ENCODE results near the gene RNF166.

The RNF166 gene

GRCh38 chr16:88719267-88719932 is 13.2 kb upstream of the RNF166 start:
- Histone ChIP-seq H3K27ac (ENCODE audit: low read depth, low read length) (no peak overlapping the region), H3K36me3 (ENCODE audit: control insufficient read depth, low read length) (peaks cover 89% of the 10 kb centered on the region)
- no peak for TF ChIP-seq EZH2phosphoT487 (IDR thresholded peaks at IDR 0.05; ENCODE audit: borderline replicate concordance, low read length)
- TF ChIP-seq, protein P1, sequence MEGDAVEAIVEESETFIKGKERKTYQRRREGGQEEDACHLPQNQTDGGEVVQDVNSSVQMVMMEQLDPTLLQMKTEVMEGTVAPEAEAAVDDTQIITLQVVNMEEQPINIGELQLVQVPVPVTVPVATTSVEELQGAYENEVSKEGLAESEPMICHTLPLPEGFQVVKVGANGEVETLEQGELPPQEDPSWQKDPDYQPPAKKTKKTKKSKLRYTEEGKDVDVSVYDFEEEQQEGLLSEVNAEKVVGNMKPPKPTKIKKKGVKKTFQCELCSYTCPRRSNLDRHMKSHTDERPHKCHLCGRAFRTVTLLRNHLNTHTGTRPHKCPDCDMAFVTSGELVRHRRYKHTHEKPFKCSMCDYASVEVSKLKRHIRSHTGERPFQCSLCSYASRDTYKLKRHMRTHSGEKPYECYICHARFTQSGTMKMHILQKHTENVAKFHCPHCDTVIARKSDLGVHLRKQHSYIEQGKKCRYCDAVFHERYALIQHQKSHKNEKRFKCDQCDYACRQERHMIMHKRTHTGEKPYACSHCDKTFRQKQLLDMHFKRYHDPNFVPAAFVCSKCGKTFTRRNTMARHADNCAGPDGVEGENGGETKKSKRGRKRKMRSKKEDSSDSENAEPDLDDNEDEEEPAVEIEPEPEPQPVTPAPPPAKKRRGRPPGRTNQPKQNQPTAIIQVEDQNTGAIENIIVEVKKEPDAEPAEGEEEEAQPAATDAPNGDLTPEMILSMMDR (IDR thresholded peaks at IDR 0.05; ENCODE audit: low read depth, low read length, poor library complexity, severe bottlenecking) = no peak

GRCh38 chr16:88718178-88718577 is 12.0 kb upstream of the RNF166 start:
- Histone ChIP-seq H4K20me1 (ENCODE audit: control insufficient read depth, insufficient read depth, low read depth, low read length) (no peaks in the 10 kb centered on the region), H3K9me3 (ENCODE audit: control insufficient read depth, insufficient read depth, low read length) (no peaks in the 10 kb centered on the region), H3K27me3 (ENCODE audit: control insufficient read depth, low read length) (no peaks in the 10 kb centered on the region), H3F3A (ENCODE audit: control insufficient read depth, insufficient read depth) (no peaks in the 10 kb centered on the region; the same call in none of the 2 replicates), H3K36me3 (ENCODE audit: control insufficient read depth, low read length) (peaks cover 93% of the 10 kb centered on the region), H3K4me1 (ENCODE audit: control insufficient read depth, low read length) (no peaks in the 10 kb centered on the region), H3K79me2 (ENCODE audit: control insufficient read depth, low read length) (no peaks in the 10 kb centered on the region), H3K9me2 (replicated peaks; ENCODE audit: control insufficient read depth, low read length) (no peaks in the 10 kb centered on the region), H3K4me3 (ENCODE audit: low read length) (no peak overlapping the region), H3K27ac (ENCODE audit: low read depth, low read length) (no peak overlapping the region), H3K4me2 (ENCODE audit: low read length) (no peak overlapping the region)
- no peak for TF ChIP-seq EZH2phosphoT487 (IDR thresholded peaks at IDR 0.05; ENCODE audit: borderline replicate concordance, low read length)
- TF ChIP-seq, protein P1 (IDR thresholded peaks at IDR 0.05; ENCODE audit: low read depth, low read length, poor library complexity, severe bottlenecking) = no peak

More at GRCh38 chr16:88719267-88719932, 13.2 kb upstream of the RNF166 start:
- Histone ChIP-seq H4K20me1 (ENCODE audit: control insufficient read depth, insufficient read depth, low read depth, low read length) (no peaks in the 10 kb centered on the region), H3K9me3 (ENCODE audit: control insufficient read depth, insufficient read depth, low read length) (no peaks in the 10 kb centered on the region), H3K79me2 (ENCODE audit: control insufficient read depth, low read length) (no peaks in the 10 kb centered on the region), H3F3A (ENCODE audit: control insufficient read depth, insufficient read depth) (no peaks in the 10 kb centered on the region; the same call in none of the 2 replicates), H3K4me3 (ENCODE audit: low read length) (no peak overlapping the region), H3K9me2 (replicated peaks; ENCODE audit: control insufficient read depth, low read length) (no peaks in the 10 kb centered on the region), H3K4me1 (ENCODE audit: control insufficient read depth, low read length) (no peaks in the 10 kb centered on the region), H3K27me3 (ENCODE audit: control insufficient read depth, low read length) (no peaks in the 10 kb centered on the region), H3K4me2 (ENCODE audit: low read length) (no peak overlapping the region)

DNA sequence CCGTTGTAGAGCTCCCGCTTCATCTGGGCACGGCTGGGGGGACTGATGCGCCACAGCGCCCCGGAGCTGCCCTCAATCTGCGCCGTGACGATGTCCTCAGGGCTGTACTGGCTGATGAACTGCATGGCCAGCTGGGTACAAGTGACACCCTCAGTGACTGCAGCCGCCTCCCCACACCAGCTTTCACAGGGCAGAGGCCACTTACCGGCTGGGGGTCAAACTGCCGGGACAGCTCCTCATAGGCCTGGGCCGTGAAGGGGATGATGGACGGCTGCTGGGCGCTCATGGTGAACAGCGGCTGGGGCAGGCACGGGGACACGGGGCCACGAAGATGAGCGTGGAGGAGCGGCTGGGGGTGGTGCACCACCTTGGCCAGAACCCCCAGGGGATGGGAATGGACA is 10.4 kb upstream of the RNF166 start:
- Histone ChIP-seq H3K36me3 (ENCODE audit: control insufficient read depth, low read length) (peaks cover 85% of the 10 kb centered on the region), H3K27me3 (ENCODE audit: control insufficient read depth, low read length) (no peaks in the 10 kb centered on the region), H3K9me3 (ENCODE audit: control insufficient read depth, insufficient read depth, low read length) (no peaks in the 10 kb centered on the region), H3K4me1 (ENCODE audit: control insufficient read depth, low read length) (no peaks in the 10 kb centered on the region), H3K4me3 (ENCODE audit: low read length) (no peak overlapping the region), H3K4me2 (ENCODE audit: low read length) (no peak overlapping the region), H3K9me2 (replicated peaks; ENCODE audit: control insufficient read depth, low read length) (no peaks in the 10 kb centered on the region), H3F3A (ENCODE audit: control insufficient read depth, insufficient read depth) (no peaks in the 10 kb centered on the region; the same call in none of the 2 replicates), H4K20me1 (ENCODE audit: control insufficient read depth, insufficient read depth, low read depth, low read length) (no peaks in the 10 kb centered on the region), H3K27ac (ENCODE audit: low read depth, low read length) (no peak overlapping the region), H3K79me2 (ENCODE audit: control insufficient read depth, low read length) (peaks cover 3% of the 10 kb centered on the region)
- TF ChIP-seq, protein P1 (IDR thresholded peaks at IDR 0.05; ENCODE audit: low read depth, low read length, poor library complexity, severe bottlenecking) = no peak
- no peak for TF ChIP-seq EZH2phosphoT487 (IDR thresholded peaks at IDR 0.05; ENCODE audit: borderline replicate concordance, low read length)

Measured in DOHH2 (cell line).